HCT116 (cell line): ENCODE results near the gene SOD1. TPM values are rescaled to one million over a fixed set of nuclear protein-coding genes. Genes with fewer than 3 reads are reported as not detected.

ENCODE experiments used
- ATAC-seq: fragments of 200-7000 bp; cut with Tn5 transposase; 2 replicates; pipeline ENCODE4 v1.9.1; 2020; ENCODE audit warnings: mild to moderate bottlenecking, moderate library complexity
- BruUV-seq: library from RNA; stranded (reverse); fragments of 400-500 nt; replicated peaks from 2 replicates; lab custom pipeline; 2021; lab: Mats Ljungman, UMichigan
- CTCF ChIA-PET: fragments of 300-600 bp; sonication (Branson Sonifier 250); formaldehyde crosslinking; loops from one replicate; lab custom pipeline; 2021; ENCODE audit warnings: antibody characterized with exemption; lab: Charles Lee
- POLR2A ChIA-PET: fragments of 300-600, 350-600 bp; sonication (Branson Sonifier 250); formaldehyde crosslinking; loops from one replicate; lab custom pipeline; 2021; ENCODE audit warnings: antibody characterized with exemption; lab: Charles Lee
- RAD21 ChIA-PET, 2 experiments: fragments of 300-600 bp; sonication (Branson Sonifier 250); formaldehyde crosslinking; loops; one replicate each; lab custom pipeline; 2023; ENCODE audit warnings: low total read pairs in 2 of 2; ENCODE audit not compliant: uncharacterized antibody in 2 of 2, unreplicated experiment in 2 of 2, low non-redundant PET in 1 of 2; lab: Charles Lee
- DNase-seq: peaks from one replicate; pipeline ENCODE4 v3.0.0-alpha.2; 2010; ENCODE audit warnings: low read depth, low spot score
- H2AFZ ChIP-seq: fragments of 200-600 bp; shearing (Covaris generic), sonication (generic); 2 replicates; pipeline ENCODE4 v1.6.1; 2017; ENCODE audit warnings: low read depth, mixed run types, mixed read lengths, antibody characterized with exemption, low read length; ENCODE audit not compliant: poor library complexity, severe bottlenecking
- H3K27ac ChIP-seq: 2 replicates; pipeline ENCODE4 v1.5.1; 2012; ENCODE audit warnings: low read depth, low read length
- H3K27me3 ChIP-seq: fragments of 200-600 bp; sonication (generic); 2 replicates; pipeline ENCODE4 v1.6.1; 2016; ENCODE audit warnings: mixed run types, low read length, mixed read lengths; ENCODE audit not compliant: insufficient read depth
- H3K36me3 ChIP-seq, 2 experiments: fragments of 200-500 bp in 1 of 2; fragments of 200-600 bp in 1 of 2; sonication (Bioruptor generic) in 1 of 2; sonication (generic) in 1 of 2; 2 replicates each; pipeline versions ENCODE4 v1.5.1 to v1.6.1; 2014 to 2016; ENCODE audit warnings: low read length in 2 of 2, inconsistent platforms in 1 of 2, mixed read lengths in 1 of 2, mixed run types in 1 of 2; ENCODE audit not compliant: insufficient read depth in 2 of 2, control insufficient read depth in 1 of 2
- H3K4me1 ChIP-seq, 2 experiments: fragments of 200-600 bp in 1 of 2; sonication (generic) in 1 of 2; 2 replicates each; pipeline versions ENCODE4 v1.5.1 to v1.6.1; 2012 to 2017; ENCODE audit warnings: low read length in 2 of 2, inconsistent platforms in 1 of 2, mild to moderate bottlenecking in 1 of 2, mixed read lengths in 1 of 2, mixed run types in 1 of 2, moderate library complexity in 1 of 2; ENCODE audit not compliant: insufficient read depth in 2 of 2, control insufficient read depth in 1 of 2
- H3K4me2 ChIP-seq: fragments of 200-600 bp; sonication (generic); 2 replicates; pipeline ENCODE4 v1.6.1; 2017; ENCODE audit warnings: mixed run types, low read length, mixed read lengths
- H3K4me3 ChIP-seq, 2 experiments: fragments of 200-600 bp in 1 of 2; sonication (generic) in 1 of 2; replicated peaks in 1 of 2; 2 replicates each; pipeline ENCODE4 v1.5.1; 2011 to 2016; ENCODE audit warnings: low read length in 2 of 2, control low read depth in 1 of 2, low read depth in 1 of 2, mild to moderate bottlenecking in 1 of 2, mixed read lengths in 1 of 2, mixed run types in 1 of 2
- H3K79me2 ChIP-seq: fragments of 200-600 bp; sonication (generic); 2 replicates; pipeline ENCODE4 v1.6.1; 2017; ENCODE audit warnings: mild to moderate bottlenecking, mixed run types, low read length, moderate library complexity, mixed read lengths; ENCODE audit not compliant: insufficient read depth
- H3K9ac ChIP-seq: fragments of 200-600 bp; sonication (generic); 2 replicates; pipeline ENCODE4 v1.6.1; 2016; ENCODE audit warnings: low read length, mixed read lengths
- H3K9me2 ChIP-seq: fragments of 200-600 bp; sonication (generic), shearing (Covaris generic); 2 replicates; pipeline ENCODE4 v1.6.1; 2017; ENCODE audit warnings: mixed run types, mild to moderate bottlenecking, moderate library complexity; ENCODE audit not compliant: insufficient read depth
- H3K9me3 ChIP-seq, 2 experiments: fragments of 200-500 bp in 1 of 2; fragments of 200-600 bp in 1 of 2; sonication (Bioruptor generic) in 1 of 2; sonication (generic) in 1 of 2; 2 replicates each; pipeline ENCODE4 v1.6.1; 2014 to 2017; ENCODE audit warnings: low read length in 2 of 2, mixed read lengths in 2 of 2, inconsistent platforms in 1 of 2, low read depth in 1 of 2, mild to moderate bottlenecking in 1 of 2, mixed run types in 1 of 2, moderate library complexity in 1 of 2; ENCODE audit not compliant: control insufficient read depth in 1 of 2, insufficient read depth in 1 of 2
- H4K20me1 ChIP-seq: fragments of 200-600 bp; sonication (generic), shearing (Covaris generic); 2 replicates; pipeline ENCODE4 v1.6.1; 2017; ENCODE audit warnings: mixed run types, mild to moderate bottlenecking, moderate library complexity; ENCODE audit not compliant: insufficient read depth
- CBX3 ChIP-seq: IDR thresholded peaks from 2 replicates; pipeline ENCODE4 v1.6.1; 2012; ENCODE audit warnings: low read depth
- CEBPB ChIP-seq: IDR thresholded peaks from 2 replicates; pipeline ENCODE4 v1.6.1; 2012; ENCODE audit warnings: low read depth
- EGR1 ChIP-seq: IDR thresholded peaks from 2 replicates; pipeline ENCODE4 v1.6.1; 2012; ENCODE audit warnings: low read depth
- ELF1 ChIP-seq: IDR thresholded peaks from 2 replicates; pipeline ENCODE4 v1.6.1; 2012; ENCODE audit warnings: low read depth, borderline replicate concordance
- EZH2 ChIP-seq: fragments of 200-600 bp; sonication (generic); IDR thresholded peaks from 2 replicates; pipeline ENCODE4 v1.6.1; 2017; ENCODE audit warnings: antibody characterized with exemption, mixed run types
- EZH2phosphoT487 ChIP-seq: fragments of 200-600 bp; IDR thresholded peaks from 2 replicates; pipeline ENCODE4 v1.6.1; 2018; ENCODE audit warnings: antibody characterized with exemption, borderline replicate concordance
- FOSL1 ChIP-seq: IDR thresholded peaks from 2 replicates; pipeline ENCODE4 v1.6.1; 2012; ENCODE audit warnings: low read depth
- JUND ChIP-seq: IDR thresholded peaks from 2 replicates; pipeline ENCODE4 v1.6.1; 2012
- POLR2A ChIP-seq: IDR thresholded peaks from 2 replicates; pipeline ENCODE4 v1.7.0; 2011; ENCODE audit warnings: borderline replicate concordance; ENCODE audit not compliant: insufficient read depth, insufficient read length; ENCODE audit errors: extremely low read depth
- POLR2AphosphoS5 ChIP-seq: IDR thresholded peaks from 2 replicates; pipeline ENCODE4 v1.6.1; 2011; ENCODE audit warnings: mild to moderate bottlenecking, low read depth, low read length, moderate library complexity
- SP1 ChIP-seq: IDR thresholded peaks from 2 replicates; pipeline ENCODE4 v1.6.1; 2012; ENCODE audit warnings: low read depth
- SRF ChIP-seq: IDR thresholded peaks from 2 replicates; pipeline ENCODE4 v1.6.1; 2012; ENCODE audit warnings: low read depth
- TCF7L2 ChIP-seq: IDR thresholded peaks from 2 replicates; pipeline ENCODE4 v1.7.0; 2011; ENCODE audit warnings: borderline replicate concordance, inconsistent platforms; ENCODE audit not compliant: insufficient read depth, insufficient read length; ENCODE audit errors: extremely low read depth
- ZBTB33 ChIP-seq: IDR thresholded peaks from 2 replicates; pipeline ENCODE4 v1.6.1; 2011; ENCODE audit warnings: mild to moderate bottlenecking, low read length, moderate library complexity; ENCODE audit not compliant: insufficient replicate concordance; ENCODE audit errors: extremely low read depth
- ZFX ChIP-seq: fragments of 450-650 bp; IDR thresholded peaks from 2 replicates; pipeline ENCODE4 v1.6.1; 2017
- ZNF274 ChIP-seq: fragments of 200-500 bp; sonication (Bioruptor generic); IDR thresholded peaks from 2 replicates; pipeline ENCODE4 v1.6.1; 2014; ENCODE audit warnings: mild to moderate bottlenecking, low read depth, low read length, inconsistent platforms
- intact Hi-C: fragments of 100-400 bp; cut with micrococcal nuclease; formaldehyde crosslinking; loops from 2 replicates; pipeline ENCODE4 v1.10.0; 2022
- total RNA-seq: library from RNA; stranded (reverse); gene quantifications from one replicate; pipeline ENCODE4 v1.2.1, GENCODE V29; 2021; ENCODE audit not compliant: unreplicated experiment
- TF ChIP-seq, protein P1 (sequence below): IDR thresholded peaks from 2 replicates; pipeline ENCODE4 v1.6.1; 2012

SOD1 gene
- total RNA-seq, 1 experiment from 2014 or later = 419 TPM

- no peaks in the 10 kb centered on the region for H4K20me1 ChIP-seq
- no peak overlapping the region for H3K9ac ChIP-seq
- no peaks in the 10 kb centered on the region for H3K9me3 ChIP-seq
- H3K4me2 ChIP-seq = peak overlapping the region; percentile 23
- no peak overlapping the region for H2AFZ ChIP-seq
- no peak for ATAC-seq
- no peak for TF ChIP-seq JUND
- TF ChIP-seq ZNF274 = no peak
- no peak for TF ChIP-seq FOSL1
- TF ChIP-seq, protein P1, sequence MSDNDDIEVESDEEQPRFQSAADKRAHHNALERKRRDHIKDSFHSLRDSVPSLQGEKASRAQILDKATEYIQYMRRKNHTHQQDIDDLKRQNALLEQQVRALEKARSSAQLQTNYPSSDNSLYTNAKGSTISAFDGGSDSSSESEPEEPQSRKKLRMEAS = no peak
- no peak for TF ChIP-seq ZFX
- no peak for TF ChIP-seq ELF1
- no peak for TF ChIP-seq ZBTB33
- no peak for TF ChIP-seq POLR2AphosphoS5
- no peak for TF ChIP-seq SP1
- no peak for TF ChIP-seq EZH2
- no peak for TF ChIP-seq TCF7L2
- no peak for TF ChIP-seq CBX3
- TF ChIP-seq EGR1 = no peak
- no peak for TF ChIP-seq EZH2phosphoT487
- no peak for TF ChIP-seq CEBPB
- no peak for TF ChIP-seq SRF
- TF ChIP-seq POLR2A = no peak
- no peaks in the 10 kb centered on the region for H3K27me3 ChIP-seq
- peaks cover 15% of the 10 kb centered on the region for H3K79me2 ChIP-seq
- no TSS peak for BruUV-seq
- no peaks in the 10 kb centered on the region for H3K36me3 ChIP-seq
- no peaks in the 10 kb centered on the region for H3K9me2 ChIP-seq
- peaks cover 5 to 21% of the 10 kb centered on the region in 2 experiments; a peak in 3 of 4 replicates for H3K4me1 ChIP-seq
- RAD21 ChIA-PET = no interaction called here
- DNase-seq = no peak
- intact Hi-C loops = no loop called here
- H3K4me3 ChIP-seq = no peak overlapping the region
- no peak overlapping the region for H3K27ac ChIP-seq
- CTCF ChIA-PET = no interaction called here
- POLR2A ChIA-PET = no interaction called here
These were observed 3.0 kb upstream of the SOD1 start for GRCh38 chr21:31656199-31657095.
